DND-41 (cell line): ENCODE results near the gene SFRP5.

Source experiments
- ATAC-seq: fragments of 200-7000 bp; cut with Tn5 transposase; 3 replicates; pipeline ENCODE4 v1.9.1; 2021; ENCODE audit warnings: low read depth; ENCODE audit not compliant: insufficient read depth
- DNase-seq: peaks from one replicate; pipeline ENCODE4 v3.0.0-alpha.2; 2020
- H2AFZ ChIP-seq: 2 replicates; pipeline ENCODE4 v1.6.0; 2012; ENCODE audit warnings: low read depth, low read length
- H3K27ac ChIP-seq: 2 replicates; pipeline ENCODE4 v1.5.1; 2012; ENCODE audit warnings: low read length, inconsistent platforms
- H3K27me3 ChIP-seq: fragments of 200-600 bp; sonication (generic); 2 replicates; pipeline ENCODE4 v1.6.0; 2012; ENCODE audit warnings: low read length, mild to moderate bottlenecking, inconsistent platforms; ENCODE audit not compliant: insufficient read depth, poor library complexity
- H3K36me3 ChIP-seq: 2 replicates; pipeline ENCODE4 v1.5.1; 2012; ENCODE audit warnings: low read length, inconsistent platforms; ENCODE audit not compliant: insufficient read depth
- H3K4me1 ChIP-seq: 2 replicates; pipeline ENCODE4 v1.5.1; 2012; ENCODE audit warnings: mild to moderate bottlenecking, low read length; ENCODE audit not compliant: insufficient read depth
- H3K4me2 ChIP-seq: 2 replicates; pipeline ENCODE4 v1.6.0; 2012; ENCODE audit warnings: mild to moderate bottlenecking, moderate library complexity, low read length, inconsistent platforms; ENCODE audit not compliant: insufficient read depth
- H3K4me3 ChIP-seq, 2 experiments: fragments of 200-600 bp in 1 of 2; shearing (Covaris generic) in 1 of 2; 2 replicates each; pipeline ENCODE4 v1.5.1; 2012 to 2016; ENCODE audit warnings: inconsistent platforms in 2 of 2, low read length in 2 of 2, mild to moderate bottlenecking in 2 of 2, low read depth in 1 of 2, moderate library complexity in 1 of 2
- H3K79me2 ChIP-seq: 2 replicates; pipeline ENCODE4 v1.6.0; 2012; ENCODE audit warnings: low read length, inconsistent platforms; ENCODE audit not compliant: insufficient read depth
- H3K9ac ChIP-seq: 2 replicates; pipeline ENCODE4 v1.6.0; 2012; ENCODE audit warnings: low read depth, mild to moderate bottlenecking, inconsistent platforms, low read length, moderate library complexity
- H3K9me3 ChIP-seq: 2 replicates; pipeline ENCODE4 v1.5.1; 2012; ENCODE audit warnings: low read length, moderate library complexity, mild to moderate bottlenecking, inconsistent platforms; ENCODE audit not compliant: insufficient read depth, severe bottlenecking
- H4K20me1 ChIP-seq: 2 replicates; pipeline ENCODE4 v1.6.0; 2012; ENCODE audit warnings: low read length; ENCODE audit not compliant: insufficient read depth
- EZH2 ChIP-seq: IDR thresholded peaks from 3 replicates; pipeline ENCODE4 v1.6.1; 2012; ENCODE audit warnings: borderline replicate concordance, low read depth, mild to moderate bottlenecking, moderate library complexity, low read length, inconsistent platforms; ENCODE audit not compliant: severe bottlenecking
- TF ChIP-seq, protein P1 (sequence below): IDR thresholded peaks from 2 replicates; pipeline ENCODE4 v1.5.1; 2012; ENCODE audit warnings: borderline replicate concordance, low read length, moderate library complexity, mild to moderate bottlenecking; ENCODE audit not compliant: poor library complexity, severe bottlenecking; ENCODE audit errors: extremely low read depth

Gene SFRP5

DNA sequence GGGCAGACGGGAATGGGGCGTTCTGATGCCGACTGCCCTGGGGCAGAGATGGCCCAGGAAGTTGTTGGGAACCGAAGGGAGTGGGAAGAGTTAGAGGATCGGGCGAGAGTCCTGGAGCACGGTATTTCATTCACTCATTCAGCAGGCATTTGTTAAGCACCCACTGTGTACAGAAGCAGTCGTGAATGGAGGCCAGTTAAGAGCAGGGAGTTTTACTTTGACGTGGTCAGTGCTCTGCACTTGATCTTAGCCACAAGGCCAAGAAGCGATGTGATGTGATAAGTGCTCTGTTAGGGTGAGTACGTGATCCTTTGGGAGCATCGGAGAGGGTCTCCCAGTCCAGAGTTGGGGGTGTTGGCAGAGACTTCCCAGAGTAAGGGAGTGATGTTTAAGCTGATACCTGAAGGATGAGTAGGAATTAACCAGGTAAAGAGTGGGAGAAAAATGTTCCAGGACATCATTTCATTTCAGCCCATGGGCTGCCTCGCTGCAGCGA lies 34.0 kb downstream of the SFRP5 start:
- peak overlapping the region; percentile 81 to 94 for H3K4me3 ChIP-seq
- DNase-seq (no peak), ATAC-seq (peak; percentile 10; the same call in 1 of the 3 replicates)
- peaks cover 22% of the 10 kb centered on the region for H4K20me1 ChIP-seq
- peaks cover 22% of the 10 kb centered on the region for H3K4me1 ChIP-seq
- H3K36me3 ChIP-seq, result peaks cover 37% of the 10 kb centered on the region
- H3K4me2 ChIP-seq, result peak overlapping the region; percentile 98
- peak overlapping the region; percentile 86 for H3K9ac ChIP-seq
- peak overlapping the region; percentile 89 for H2AFZ ChIP-seq
- TF ChIP-seq EZH2, result no peak
- TF ChIP-seq, protein P1, sequence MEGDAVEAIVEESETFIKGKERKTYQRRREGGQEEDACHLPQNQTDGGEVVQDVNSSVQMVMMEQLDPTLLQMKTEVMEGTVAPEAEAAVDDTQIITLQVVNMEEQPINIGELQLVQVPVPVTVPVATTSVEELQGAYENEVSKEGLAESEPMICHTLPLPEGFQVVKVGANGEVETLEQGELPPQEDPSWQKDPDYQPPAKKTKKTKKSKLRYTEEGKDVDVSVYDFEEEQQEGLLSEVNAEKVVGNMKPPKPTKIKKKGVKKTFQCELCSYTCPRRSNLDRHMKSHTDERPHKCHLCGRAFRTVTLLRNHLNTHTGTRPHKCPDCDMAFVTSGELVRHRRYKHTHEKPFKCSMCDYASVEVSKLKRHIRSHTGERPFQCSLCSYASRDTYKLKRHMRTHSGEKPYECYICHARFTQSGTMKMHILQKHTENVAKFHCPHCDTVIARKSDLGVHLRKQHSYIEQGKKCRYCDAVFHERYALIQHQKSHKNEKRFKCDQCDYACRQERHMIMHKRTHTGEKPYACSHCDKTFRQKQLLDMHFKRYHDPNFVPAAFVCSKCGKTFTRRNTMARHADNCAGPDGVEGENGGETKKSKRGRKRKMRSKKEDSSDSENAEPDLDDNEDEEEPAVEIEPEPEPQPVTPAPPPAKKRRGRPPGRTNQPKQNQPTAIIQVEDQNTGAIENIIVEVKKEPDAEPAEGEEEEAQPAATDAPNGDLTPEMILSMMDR, result no peak
- H3K79me2 ChIP-seq, result peaks cover 48% of the 10 kb centered on the region
- no peaks in the 10 kb centered on the region for H3K27me3 ChIP-seq
- peak overlapping the region; percentile 72; the same call in 1 of the 2 replicates for H3K27ac ChIP-seq
- H3K9me3 ChIP-seq, result no peaks in the 10 kb centered on the region

DNA sequence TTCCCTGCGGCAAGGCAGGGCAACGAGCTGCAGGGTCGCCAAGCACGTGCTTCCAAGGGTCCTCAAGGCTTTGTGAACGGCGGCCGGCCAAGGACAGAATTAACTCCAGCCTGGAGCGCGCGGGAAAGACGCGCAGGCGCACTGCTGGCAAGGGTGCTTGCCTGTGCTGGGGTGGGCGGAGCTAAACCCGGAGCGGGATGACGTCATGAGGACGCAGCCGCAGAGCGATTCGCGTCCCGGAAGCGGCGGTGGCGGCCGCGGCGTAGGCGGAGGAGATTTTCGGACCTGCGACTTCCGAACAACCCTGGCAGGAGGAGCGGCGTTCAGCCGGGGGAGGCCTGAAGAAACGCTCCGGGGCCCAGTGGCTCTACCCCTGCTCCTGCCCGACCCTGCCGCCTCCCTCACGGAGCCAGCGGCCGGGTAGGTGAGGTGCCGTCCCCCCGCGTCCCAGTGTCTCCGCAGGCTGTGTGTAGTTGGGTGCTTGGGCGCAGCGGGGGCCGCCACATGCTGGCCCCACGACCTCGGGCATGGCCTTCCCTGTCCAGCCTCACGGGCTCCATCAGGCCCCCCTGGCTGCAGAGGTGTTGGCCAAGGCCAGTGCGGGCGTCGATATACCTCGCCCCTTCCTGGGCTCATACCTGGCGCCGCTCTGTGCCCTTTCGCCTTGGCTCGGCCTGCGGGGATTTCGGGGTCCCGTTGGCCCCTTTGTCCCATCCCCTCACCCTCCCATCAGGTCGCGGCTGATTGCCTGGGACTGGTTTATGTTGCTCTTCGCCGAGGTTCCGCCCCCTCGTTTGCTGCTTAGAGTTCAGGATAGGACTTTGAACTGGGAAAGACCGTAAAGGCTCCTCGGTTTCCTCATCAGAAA lies 34.7 kb downstream of the SFRP5 start, which contains the start of gene ZFYVE27:
Gene ZFYVE27, plus strand, starts transcription at position 227 of the 868 bp plus-strand sequence. CDS start 1,350 bp downstream, outside the sequence.
- Histone ChIP-seq H3K4me2 (peak within 1 kb of the TSS; percentile 98), H3K4me3 (peak within 1 kb of the TSS; percentile 81 to 94), H3K36me3 (peaks cover 36% of the 10 kb centered on the region), H3K27me3 (no peaks in the 10 kb centered on the region), H3K9me3 (no peaks in the 10 kb centered on the region), H3K79me2 (peaks cover 46% of the 10 kb centered on the region), H4K20me1 (peaks cover 21% of the 10 kb centered on the region), H3K4me1 (peaks cover 22% of the 10 kb centered on the region), H3K9ac (peak within 1 kb of the TSS; percentile 86), H3K27ac (peak within 1 kb of the TSS; percentile 72), H2AFZ (peak within 1 kb of the TSS; percentile 89)
- peak; percentile 86 for ATAC-seq
- DNase-seq, result peak; percentile 96
- TF ChIP-seq EZH2, result no peak
- TF ChIP-seq, protein P1, result no peak

DNA sequence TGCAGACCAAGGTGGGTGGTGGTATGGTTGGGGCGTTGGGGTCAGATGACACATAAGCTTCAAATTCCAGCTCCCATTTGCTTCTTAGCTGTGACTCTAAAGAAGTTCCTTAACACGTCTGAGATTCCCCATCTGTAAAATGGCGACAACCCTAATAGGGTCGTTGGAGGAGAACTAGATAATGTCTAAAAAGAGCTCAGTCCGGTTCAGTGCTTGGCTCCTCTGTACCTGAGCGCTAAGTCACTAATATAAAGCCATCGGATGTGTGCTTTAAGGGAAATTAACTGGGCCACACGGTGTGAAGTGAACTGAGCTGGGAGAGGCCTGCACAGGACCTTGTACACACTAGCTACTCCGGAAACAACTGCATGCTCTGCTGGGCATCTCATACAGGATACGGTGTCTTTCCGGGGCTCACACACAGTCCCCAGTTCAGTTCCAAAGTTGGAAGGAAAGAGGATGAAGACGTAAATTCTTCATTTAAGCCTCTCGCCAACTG lies 35.3 kb downstream of the SFRP5 start:
- H3K9ac ChIP-seq, result peak overlapping the region; percentile 86
- peaks cover 21% of the 10 kb centered on the region for H4K20me1 ChIP-seq
- peaks cover 41% of the 10 kb centered on the region for H3K79me2 ChIP-seq
- H3K4me3 ChIP-seq, result peak overlapping the region in 1 of 2 experiments; percentile 94; a peak in 2 of 4 replicates
- peak; percentile 39 for ATAC-seq
- H2AFZ ChIP-seq, result peak overlapping the region; percentile 89
- peak overlapping the region; percentile 69 for H3K27ac ChIP-seq
- no peak for TF ChIP-seq EZH2
- TF ChIP-seq, protein P1, result no peak
- peaks cover 22% of the 10 kb centered on the region for H3K4me1 ChIP-seq
- DNase-seq, result no peak
- H3K27me3 ChIP-seq, result no peaks in the 10 kb centered on the region
- no peaks in the 10 kb centered on the region for H3K9me3 ChIP-seq
- H3K36me3 ChIP-seq, result peaks cover 31% of the 10 kb centered on the region
- H3K4me2 ChIP-seq, result peak overlapping the region; percentile 98
